Activated B cell treated with CpG ODN at 0.5 μM for 24 hours (primary cell): ENCODE data around the gene TDRD15. TPM values are rescaled to one million over a fixed set of nuclear protein-coding genes. Genes with fewer than 3 reads are reported as not detected.
"Not testable (repeated sequence)": the region's sequence is repeated elsewhere in the genome, so short reads cannot be mapped to it uniquely, and the experiment has no call there.

ENCODE experiments used
- ATAC-seq: fragments of 200-7000 bp; cut with Tn5 transposase; one replicate; pipeline ENCODE4 v1.10.0; 2021; ENCODE audit warnings: low read depth, mild to moderate bottlenecking, moderate library complexity
- CTCF ChIA-PET: fragments of 350-600 bp; sonication (Branson Sonifier 250); formaldehyde crosslinking; loops from one replicate; lab custom pipeline; 2021; ENCODE audit warnings: antibody characterized with exemption; lab: Charles Lee
- POLR2A ChIA-PET: fragments of 350-600 bp; sonication (Branson Sonifier 250); formaldehyde crosslinking; loops from one replicate; lab custom pipeline; 2021; ENCODE audit warnings: antibody characterized with exemption; lab: Charles Lee
- DNase-seq: peaks from one replicate; pipeline ENCODE4 v3.0.0; 2022
- H3K27ac Mint-ChIP-seq: one replicate; pipeline ENCODE4 v1.8.0; 2020; ENCODE audit warnings: mixed read lengths
- H3K27me3 Mint-ChIP-seq: one replicate; pipeline ENCODE4 v1.8.0; 2021; ENCODE audit warnings: mixed read lengths
- H3K36me3 Mint-ChIP-seq: one replicate; pipeline ENCODE4 v1.8.0; 2021; ENCODE audit warnings: low read depth, mixed read lengths
- H3K4me1 Mint-ChIP-seq: one replicate; pipeline ENCODE4 v1.8.0; 2021; ENCODE audit warnings: mixed read lengths
- H3K4me3 Mint-ChIP-seq: one replicate; pipeline ENCODE4 v1.8.0; 2020; ENCODE audit warnings: mild to moderate bottlenecking, mixed read lengths
- H3K9me3 Mint-ChIP-seq: one replicate; pipeline ENCODE4 v1.8.0; 2020; ENCODE audit warnings: mixed read lengths
- CTCF ChIP-seq: fragments of 200-600 bp; IDR thresholded peaks from one replicate; pipeline ENCODE4 v1.8.0; 2022; ENCODE audit warnings: antibody characterized with exemption, mild to moderate bottlenecking
- intact Hi-C: fragments of 100-400 bp; cut with micrococcal nuclease; formaldehyde crosslinking; loops from one replicate; pipeline ENCODE4 v1.15.1; 2024
- total RNA-seq: library from RNA; stranded (reverse); gene quantifications from 2 replicates; pipeline ENCODE4 v1.2.3, GENCODE V29; 2022

TDRD15 gene
- total RNA-seq, 1 donor from 2014 or later = 0.58 TPM

GRCh38 chr2:21098294-21098693, 25.5 kb upstream of the TDRD15 start:
- ChIA-PET POLR2A (interaction anchor here (0.5 kb wide), 1 partner anchor 22 kb away, joined by 3 read pairs; no protein-coding TSS in a partner anchor), CTCF (no interaction called here)
- Mint-ChIP-seq H3K27me3 (peaks cover 9% of the 10 kb centered on the region), H3K36me3 (no peaks in the 10 kb centered on the region), H3K9me3 (no peaks in the 10 kb centered on the region), H3K27ac (no peak overlapping the region), H3K4me3 (no peak overlapping the region), H3K4me1 (no peaks in the 10 kb centered on the region)
- no peak for TF ChIP-seq CTCF
- DNase-seq (no peak), ATAC-seq (no peak)
- intact Hi-C loops = no loop called here

GRCh38 chr2:21099281-21099907, 24.4 kb upstream of the TDRD15 start:
- intact Hi-C loops = no loop called here
- ChIA-PET CTCF (no interaction called here), POLR2A (no interaction called here)
- no peaks in the 10 kb centered on the region for H3K36me3 Mint-ChIP-seq
- H3K27ac Mint-ChIP-seq = no peak overlapping the region
- DNase-seq (no peak), ATAC-seq (no peak)
- H3K4me1 Mint-ChIP-seq = no peaks in the 10 kb centered on the region
- TF ChIP-seq CTCF = no peak
- H3K4me3 Mint-ChIP-seq = no peak overlapping the region
- peaks cover 7% of the 10 kb centered on the region for H3K27me3 Mint-ChIP-seq
- H3K9me3 Mint-ChIP-seq = no peaks in the 10 kb centered on the region

GRCh38 chr2:21101514-21102155, 22.1 kb upstream of the TDRD15 start:
- intact Hi-C loops, ATAC-seq, DNase-seq, H3K9me3 Mint-ChIP-seq, H3K4me1 Mint-ChIP-seq, H3K27me3 Mint-ChIP-seq, CTCF ChIA-PET, POLR2A ChIA-PET, H3K36me3 Mint-ChIP-seq: not testable (repeated sequence)
- peak overlapping the region; percentile 47 for H3K27ac Mint-ChIP-seq
- H3K4me3 Mint-ChIP-seq = peak overlapping the region; percentile 66

DNA sequence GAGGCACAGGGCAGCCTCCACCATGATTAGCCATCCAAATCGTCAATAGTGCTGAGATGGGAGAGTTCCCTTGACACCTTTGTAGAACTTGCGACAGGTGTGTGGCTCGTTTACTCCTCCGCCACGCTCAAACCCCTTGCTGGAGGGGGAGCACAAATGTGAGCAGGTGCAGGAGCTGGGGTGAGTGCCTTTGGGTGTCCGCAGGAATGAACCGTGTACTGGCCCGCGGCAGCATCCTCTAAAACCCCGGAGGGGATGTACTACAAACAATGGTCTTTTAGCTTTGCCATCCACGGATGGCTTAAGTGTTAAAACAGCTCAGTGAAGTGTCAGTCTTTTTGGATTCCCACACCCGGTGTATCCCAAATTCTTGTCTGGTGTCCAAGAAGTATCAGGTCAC, 21.4 kb upstream of the TDRD15 start:
- TF ChIP-seq CTCF = no peak
- H3K4me1 Mint-ChIP-seq = no peaks in the 10 kb centered on the region
- H3K4me3 Mint-ChIP-seq = no peak overlapping the region
- no peaks in the 10 kb centered on the region for H3K9me3 Mint-ChIP-seq
- POLR2A ChIA-PET = no interaction called here
- peaks cover 2% of the 10 kb centered on the region for H3K27me3 Mint-ChIP-seq
- CTCF ChIA-PET = no interaction called here
- intact Hi-C loops = no loop called here
- no peaks in the 10 kb centered on the region for H3K36me3 Mint-ChIP-seq
- ATAC-seq (no peak), DNase-seq (no peak)
- H3K27ac Mint-ChIP-seq = no peak overlapping the region

DNA sequence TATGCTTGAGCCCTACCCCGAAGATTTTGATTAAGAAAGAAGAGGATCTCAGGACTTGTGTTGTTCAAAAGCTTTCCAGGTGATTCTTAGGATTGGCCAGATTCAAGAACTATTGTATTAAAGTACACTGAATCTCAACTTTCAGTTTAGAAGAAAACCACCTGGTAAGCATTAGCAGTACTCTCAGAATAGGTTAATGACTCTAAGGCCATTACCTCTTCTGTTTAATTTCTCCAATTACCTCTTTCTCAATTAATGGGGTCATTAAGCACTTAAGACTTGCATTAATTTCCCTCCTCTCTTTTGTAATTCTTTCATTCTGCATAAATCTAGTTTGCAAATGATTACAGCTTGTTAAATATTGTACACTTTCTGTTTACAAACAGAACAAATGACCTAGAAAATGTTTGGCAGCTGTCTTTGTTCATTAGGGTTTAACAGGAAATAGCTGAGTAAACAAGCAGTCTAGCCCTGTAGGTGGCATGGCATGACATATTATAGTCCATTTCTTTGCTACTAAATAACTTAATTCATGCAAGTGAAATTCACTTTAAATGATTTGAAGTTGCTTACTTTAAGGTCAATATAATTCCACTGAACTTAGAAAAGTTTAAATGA, 20.4 kb upstream of the TDRD15 start:
- ChIA-PET CTCF (no interaction called here), POLR2A (no interaction called here)
- Mint-ChIP-seq H3K36me3 (no peaks in the 10 kb centered on the region), H3K4me1 (peaks cover 4% of the 10 kb centered on the region), H3K27ac (no peak overlapping the region), H3K27me3 (peaks cover 2% of the 10 kb centered on the region), H3K4me3 (no peak overlapping the region), H3K9me3 (no peaks in the 10 kb centered on the region)
- TF ChIP-seq CTCF = no peak
- DNase-seq (no peak), ATAC-seq (no peak)
- intact Hi-C loops = no loop called here
